ENCODE results near the gene OARD1. TPM values are rescaled to one million over a fixed set of nuclear protein-coding genes. Genes with fewer than 3 reads are reported as not detected.

The OARD1 gene
- total and polyA plus RNA-seq, 2 experiments from 2014 or later: 31.2 to 46.4 TPM

GRCh38 chr6:41083072-41083471 is 10.9 kb upstream of the OARD1 start:
- Histone ChIP-seq H3K4me2 (no peak overlapping the region), H3K4me1 (ENCODE audit: insufficient read depth) (no peaks in the 10 kb centered on the region), H4K20me1 (ENCODE audit: insufficient read depth, poor library complexity, severe bottlenecking) (peaks cover 19% of the 10 kb centered on the region), H3K27me3 (no peaks in the 10 kb centered on the region), H3K79me2 (peaks cover 79% of the 10 kb centered on the region), H3K9me3 (ENCODE audit: low read depth) (no peaks in the 10 kb centered on the region), H3K9me2 (replicated peaks; ENCODE audit: insufficient read depth) (no peaks in the 10 kb centered on the region), H2AFZ (no peak overlapping the region), H3K36me3 (replicated peaks; ENCODE audit: insufficient read depth, low read depth) (no peaks in the 10 kb centered on the region), H3K27ac (no peak overlapping the region), H3K4me3 (no peak overlapping the region)
- TF ChIP-seq, protein P1, sequence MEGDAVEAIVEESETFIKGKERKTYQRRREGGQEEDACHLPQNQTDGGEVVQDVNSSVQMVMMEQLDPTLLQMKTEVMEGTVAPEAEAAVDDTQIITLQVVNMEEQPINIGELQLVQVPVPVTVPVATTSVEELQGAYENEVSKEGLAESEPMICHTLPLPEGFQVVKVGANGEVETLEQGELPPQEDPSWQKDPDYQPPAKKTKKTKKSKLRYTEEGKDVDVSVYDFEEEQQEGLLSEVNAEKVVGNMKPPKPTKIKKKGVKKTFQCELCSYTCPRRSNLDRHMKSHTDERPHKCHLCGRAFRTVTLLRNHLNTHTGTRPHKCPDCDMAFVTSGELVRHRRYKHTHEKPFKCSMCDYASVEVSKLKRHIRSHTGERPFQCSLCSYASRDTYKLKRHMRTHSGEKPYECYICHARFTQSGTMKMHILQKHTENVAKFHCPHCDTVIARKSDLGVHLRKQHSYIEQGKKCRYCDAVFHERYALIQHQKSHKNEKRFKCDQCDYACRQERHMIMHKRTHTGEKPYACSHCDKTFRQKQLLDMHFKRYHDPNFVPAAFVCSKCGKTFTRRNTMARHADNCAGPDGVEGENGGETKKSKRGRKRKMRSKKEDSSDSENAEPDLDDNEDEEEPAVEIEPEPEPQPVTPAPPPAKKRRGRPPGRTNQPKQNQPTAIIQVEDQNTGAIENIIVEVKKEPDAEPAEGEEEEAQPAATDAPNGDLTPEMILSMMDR (IDR thresholded peaks at IDR 0.05; ENCODE audit: poor library complexity): no peak
- TF ChIP-seq EZH2phosphoT487 (IDR thresholded peaks at IDR 0.05; ENCODE audit: low read depth, severe bottlenecking, unreplicated experiment) (no peak), EZH2 (IDR thresholded peaks at IDR 0.05; ENCODE audit: borderline replicate concordance) (no peak)
- DNase-seq (ENCODE audit: low spot score): no peak

DNA sequence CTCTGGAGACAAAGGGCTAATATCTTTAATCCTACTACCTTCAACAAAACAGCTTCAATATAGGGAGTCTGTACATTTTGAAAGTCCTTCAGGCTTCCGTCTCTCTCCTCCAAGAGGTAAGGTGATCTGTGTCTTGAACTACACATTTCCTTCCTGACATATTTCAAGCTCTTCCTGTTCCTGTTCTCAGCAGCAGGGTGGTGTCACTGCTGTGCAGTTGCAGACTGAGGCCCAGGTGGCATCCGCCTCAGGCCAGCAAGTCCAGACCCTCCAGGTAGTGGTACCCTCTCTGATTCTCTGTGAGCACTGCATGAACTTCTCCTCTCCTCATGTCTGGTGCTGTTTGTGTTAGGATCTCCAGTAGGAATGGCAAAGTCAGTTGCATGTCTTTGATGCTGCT is 8.5 kb upstream of the OARD1 start:
- DNase-seq (ENCODE audit: low spot score): no peak
- Histone ChIP-seq H3K36me3 (replicated peaks; ENCODE audit: insufficient read depth, low read depth) (no peaks in the 10 kb centered on the region), H3K9me3 (ENCODE audit: low read depth) (no peaks in the 10 kb centered on the region), H3K79me2 (peaks cover 93% of the 10 kb centered on the region), H4K20me1 (ENCODE audit: insufficient read depth, poor library complexity, severe bottlenecking) (peaks cover 39% of the 10 kb centered on the region), H3K27me3 (no peaks in the 10 kb centered on the region), H3K9me2 (replicated peaks; ENCODE audit: insufficient read depth) (no peaks in the 10 kb centered on the region), H3K4me2 (no peak overlapping the region), H3K4me3 (no peak overlapping the region), H3K4me1 (ENCODE audit: insufficient read depth) (peaks cover 4% of the 10 kb centered on the region), H3K27ac (no peak overlapping the region), H2AFZ (no peak overlapping the region)
- 98% methylated on average over 2 of the region's 2 CpGs for WGBS (ENCODE audit: low lambda C conversion rate, missing lambda C conversion rate)
- TF ChIP-seq EZH2 (IDR thresholded peaks at IDR 0.05; ENCODE audit: borderline replicate concordance) (no peak), EZH2phosphoT487 (IDR thresholded peaks at IDR 0.05; ENCODE audit: low read depth, severe bottlenecking, unreplicated experiment) (no peak)
- TF ChIP-seq, protein P1 (IDR thresholded peaks at IDR 0.05; ENCODE audit: poor library complexity): no peak

GRCh38 chr6:41079080-41079479 is 6.9 kb upstream of the OARD1 start:
- Histone ChIP-seq H3K4me3 (no peak overlapping the region), H3K79me2 (peaks cover 95% of the 10 kb centered on the region), H3K4me2 (no peak overlapping the region), H3K9me2 (replicated peaks; ENCODE audit: insufficient read depth) (no peaks in the 10 kb centered on the region), H3K9me3 (ENCODE audit: low read depth) (no peaks in the 10 kb centered on the region), H3K27ac (no peak overlapping the region), H3K36me3 (replicated peaks; ENCODE audit: insufficient read depth, low read depth) (no peaks in the 10 kb centered on the region), H2AFZ (no peak overlapping the region), H3K27me3 (no peaks in the 10 kb centered on the region), H4K20me1 (ENCODE audit: insufficient read depth, poor library complexity, severe bottlenecking) (peaks cover 45% of the 10 kb centered on the region), H3K4me1 (ENCODE audit: insufficient read depth) (peaks cover 15% of the 10 kb centered on the region)
- DNase-seq (ENCODE audit: low spot score): no peak
- 81% methylated on average over 1 of the region's 1 CpG for WGBS (ENCODE audit: low lambda C conversion rate, missing lambda C conversion rate)
- TF ChIP-seq, protein P1 (IDR thresholded peaks at IDR 0.05; ENCODE audit: poor library complexity): no peak
- TF ChIP-seq EZH2 (IDR thresholded peaks at IDR 0.05; ENCODE audit: borderline replicate concordance) (no peak), EZH2phosphoT487 (IDR thresholded peaks at IDR 0.05; ENCODE audit: low read depth, severe bottlenecking, unreplicated experiment) (no peak)

DNA sequence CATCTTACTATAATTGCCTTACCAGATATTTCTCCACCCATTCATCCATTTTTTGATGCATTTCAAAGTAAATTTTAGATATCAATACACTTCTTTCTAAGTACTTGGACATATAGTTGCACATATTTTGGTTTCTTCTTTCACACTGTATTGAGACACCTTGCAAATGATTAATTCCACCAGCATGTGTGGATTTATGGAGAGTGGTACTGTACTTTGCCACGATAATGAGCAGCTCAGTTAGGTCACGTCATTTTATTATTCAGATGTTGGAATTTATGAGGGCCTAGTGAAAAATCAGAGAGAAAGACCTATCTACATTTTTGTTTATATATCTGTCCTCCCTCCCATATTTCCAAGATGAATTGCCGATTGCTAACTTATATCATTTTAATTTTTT is 5.9 kb upstream of the OARD1 start:
- DNase-seq (ENCODE audit: low spot score): no peak
- H3K36me3 ChIP-seq (replicated peaks; ENCODE audit: insufficient read depth, low read depth): no peaks in the 10 kb centered on the region
- no peaks in the 10 kb centered on the region for H3K9me2 ChIP-seq (replicated peaks; ENCODE audit: insufficient read depth)
- TF ChIP-seq EZH2 (IDR thresholded peaks at IDR 0.05; ENCODE audit: borderline replicate concordance) (no peak), EZH2phosphoT487 (IDR thresholded peaks at IDR 0.05; ENCODE audit: low read depth, severe bottlenecking, unreplicated experiment) (no peak)
- TF ChIP-seq, protein P1 (IDR thresholded peaks at IDR 0.05; ENCODE audit: poor library complexity): no peak
- H3K27me3 ChIP-seq: no peaks in the 10 kb centered on the region
- no peak overlapping the region for H3K27ac ChIP-seq
- H4K20me1 ChIP-seq (ENCODE audit: insufficient read depth, poor library complexity, severe bottlenecking): peaks cover 47% of the 10 kb centered on the region
- no peak overlapping the region for H2AFZ ChIP-seq
- H3K4me1 ChIP-seq (ENCODE audit: insufficient read depth): peaks cover 15% of the 10 kb centered on the region
- peaks cover 91% of the 10 kb centered on the region for H3K79me2 ChIP-seq
- no peaks in the 10 kb centered on the region for H3K9me3 ChIP-seq (ENCODE audit: low read depth)
- 80% methylated on average over 3 of the region's 3 CpGs for WGBS (ENCODE audit: low lambda C conversion rate, missing lambda C conversion rate)
- H3K4me3 ChIP-seq: no peak overlapping the region
- H3K4me2 ChIP-seq: no peak overlapping the region
